Measurements from ENCODE around the gene ALOX15B.

DNA sequence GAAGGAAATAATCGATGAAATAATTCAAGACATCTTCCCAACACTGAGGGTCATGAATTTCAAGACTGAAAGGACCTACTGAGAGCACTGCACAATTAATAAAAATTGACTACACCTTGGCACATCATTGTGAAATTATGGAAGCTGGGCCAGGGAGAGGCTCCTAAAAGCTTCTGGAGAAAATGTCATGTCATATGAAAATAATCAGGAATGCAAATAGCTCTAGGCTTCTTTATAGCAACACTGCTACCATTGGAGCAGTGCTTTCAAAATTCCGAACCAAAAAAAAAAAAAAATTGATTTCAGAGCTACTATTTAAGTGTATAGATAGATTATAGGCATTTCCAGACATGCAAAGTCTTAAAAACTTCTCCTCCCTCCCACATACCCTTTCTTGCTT is 6.4 kb upstream of the ALOX15B start:
- TF ChIP-seq CTCF (IDR thresholded peaks at IDR 0.05) (no peak), POLR2A (IDR thresholded peaks at IDR 0.05) (no peak), POLR2AphosphoS5 (IDR thresholded peaks at IDR 0.05) (no peak)

All from prostate gland (tissue), 2 donors.